ENCODE results near the gene FUT8.

The FUT8 gene

GRCh38 chr14:65470404-65470880, 57.9 kb downstream of the FUT8 start:
- no peak for DNase-seq (ENCODE audit: low spot score)
- no peak for TF ChIP-seq CTCF (conservative IDR thresholded peaks at IDR 0.05; ENCODE audit: low read depth)
- ChIA-PET CTCF (no interaction called here), POLR2A (ENCODE audit: low non-redundant PET) (interaction anchor here (0.6 kb wide), 1 partner anchor 23 kb away, joined by 3 read pairs; no protein-coding TSS in a partner anchor)
- H3K27ac ChIP-seq = no peak overlapping the region

GRCh38 chr14:65471038-65471878, 58.7 kb downstream of the FUT8 start:
- CTCF ChIA-PET = no interaction called here
- POLR2A ChIA-PET (ENCODE audit: low non-redundant PET) = no interaction called here

GRCh38 chr14:65472189-65472588, 59.7 kb downstream of the FUT8 start:
- DNase-seq (ENCODE audit: low spot score) = no peak
- POLR2A ChIA-PET (ENCODE audit: low non-redundant PET) = no interaction called here
- CTCF ChIA-PET = no interaction called here

More at GRCh38 chr14:65471038-65471878, 58.7 kb downstream of the FUT8 start:
- TF ChIP-seq CTCF (conservative IDR thresholded peaks at IDR 0.05; ENCODE audit: low read depth) = no peak
- DNase-seq (ENCODE audit: low spot score) = no peak
- no peak overlapping the region for H3K27ac ChIP-seq

GRCh38 chr14:65476273-65476941, 63.9 kb downstream of the FUT8 start:
- H3K27ac ChIP-seq = no peak overlapping the region
- CTCF ChIA-PET = interaction anchor here (0.6 kb wide), 1 partner anchor 28 kb away, joined by 3 read pairs; no protein-coding TSS in a partner anchor
- no peak for DNase-seq (ENCODE audit: low spot score)
- POLR2A ChIA-PET (ENCODE audit: low non-redundant PET) = no interaction called here
- no peak for TF ChIP-seq CTCF (conservative IDR thresholded peaks at IDR 0.05; ENCODE audit: low read depth)

More at GRCh38 chr14:65472189-65472588, 59.7 kb downstream of the FUT8 start:
- no peak overlapping the region for H3K27ac ChIP-seq
- no peak for TF ChIP-seq CTCF (conservative IDR thresholded peaks at IDR 0.05; ENCODE audit: low read depth)

- H3K27ac ChIP-seq = no peak overlapping the region
- no peak for DNase-seq (ENCODE audit: low spot score)
- CTCF ChIA-PET = interaction anchor here (0.6 kb wide), 1 partner anchor 29 kb away, joined by 3 read pairs; no protein-coding TSS in a partner anchor
- POLR2A ChIA-PET (ENCODE audit: low non-redundant PET) = no interaction called here
- TF ChIP-seq CTCF (conservative IDR thresholded peaks at IDR 0.05; ENCODE audit: low read depth) = no peak
These were observed 64.4 kb downstream of the FUT8 start for GRCh38 chr14:65476942-65477318.

GRCh38 chr14:65478017-65478416, 65.5 kb downstream of the FUT8 start:
- ChIA-PET CTCF (interaction anchor here (0.6 kb wide), 1 partner anchor 574 kb away, joined by 3 read pairs; no protein-coding TSS in a partner anchor), POLR2A (ENCODE audit: low non-redundant PET) (no interaction called here)
- no peak overlapping the region for H3K27ac ChIP-seq
- TF ChIP-seq CTCF (conservative IDR thresholded peaks at IDR 0.05; ENCODE audit: low read depth) = no peak
- no peak for DNase-seq (ENCODE audit: low spot score)

All from RWPE1 (cell line).